ENCODE results near the gene TNF.

Gene TNF

GRCh38 chr6:31579546-31580437 is 4.4 kb downstream of the TNF start:
- Histone ChIP-seq H3K9ac (ENCODE audit: low read length) (no peak overlapping the region), H3K27ac (ENCODE audit: low read depth, low read length) (no peak overlapping the region), H3K36me3 (ENCODE audit: control insufficient read depth, insufficient read depth, low read length) (no peaks in the 10 kb centered on the region), H3K27me3 (ENCODE audit: control insufficient read depth, insufficient read depth, low read length) (no peaks in the 10 kb centered on the region), H3K4me1 (ENCODE audit: control insufficient read depth, insufficient read depth, low read length) (peaks cover 3% of the 10 kb centered on the region), H3K4me3 (ENCODE audit: low read length) (no peak overlapping the region)

- Histone ChIP-seq H3K9ac (ENCODE audit: low read length) (peak overlapping the region; percentile 8), H3K27me3 (ENCODE audit: control insufficient read depth, insufficient read depth, low read length) (no peaks in the 10 kb centered on the region), H3K27ac (ENCODE audit: low read depth, low read length) (peak overlapping the region; percentile 86), H3K4me3 (ENCODE audit: low read length) (peak overlapping the region; percentile 97), H3K36me3 (ENCODE audit: control insufficient read depth, insufficient read depth, low read length) (no peaks in the 10 kb centered on the region), H3K4me1 (ENCODE audit: control insufficient read depth, insufficient read depth, low read length) (no peaks in the 10 kb centered on the region)
These were observed 5.0 kb downstream of the TNF start for GRCh38 chr6:31580438-31580740.

- peak overlapping the region; percentile 97 for H3K9ac ChIP-seq (ENCODE audit: low read length)
- no peaks in the 10 kb centered on the region for H3K27me3 ChIP-seq (ENCODE audit: control insufficient read depth, insufficient read depth, low read length)
- no peaks in the 10 kb centered on the region for H3K4me1 ChIP-seq (ENCODE audit: control insufficient read depth, insufficient read depth, low read length)
- no peaks in the 10 kb centered on the region for H3K36me3 ChIP-seq (ENCODE audit: control insufficient read depth, insufficient read depth, low read length)
- peak overlapping the region; percentile 97 for H3K4me3 ChIP-seq (ENCODE audit: low read length)
- peak overlapping the region; percentile 86 for H3K27ac ChIP-seq (ENCODE audit: low read depth, low read length)
These were observed 5.6 kb downstream of the TNF start for GRCh38 chr6:31580807-31581433.

GRCh38 chr6:31581434-31582229 is 6.3 kb downstream of the TNF start:
- H3K4me3 ChIP-seq (ENCODE audit: low read length): peak overlapping the region; percentile 97
- peak overlapping the region; percentile 97 for H3K9ac ChIP-seq (ENCODE audit: low read length)
- H3K4me1 ChIP-seq (ENCODE audit: control insufficient read depth, insufficient read depth, low read length): no peaks in the 10 kb centered on the region
- H3K36me3 ChIP-seq (ENCODE audit: control insufficient read depth, insufficient read depth, low read length): no peaks in the 10 kb centered on the region
- no peaks in the 10 kb centered on the region for H3K27me3 ChIP-seq (ENCODE audit: control insufficient read depth, insufficient read depth, low read length)
- peak overlapping the region; percentile 86 for H3K27ac ChIP-seq (ENCODE audit: low read depth, low read length)

GRCh38 chr6:31582230-31582643 is 6.9 kb downstream of the TNF start, which contains the start of gene LTB:
Gene LTB (minus strand): TSS chr6:31582424. CDS start chr6:31582417, 7 bp downstream.
- Histone ChIP-seq H3K27ac (ENCODE audit: low read depth, low read length) (peak within 1 kb of the TSS; percentile 86), H3K4me3 (ENCODE audit: low read length) (peak within 1 kb of the TSS; percentile 97), H3K4me1 (ENCODE audit: control insufficient read depth, insufficient read depth, low read length) (no peaks in the 10 kb centered on the region), H3K36me3 (ENCODE audit: control insufficient read depth, insufficient read depth, low read length) (no peaks in the 10 kb centered on the region), H3K27me3 (ENCODE audit: control insufficient read depth, insufficient read depth, low read length) (no peaks in the 10 kb centered on the region), H3K9ac (ENCODE audit: low read length) (peak within 1 kb of the TSS; percentile 97)

GRCh38 chr6:31585491-31585890 is 10.1 kb downstream of the TNF start:
- Histone ChIP-seq H3K4me3 (ENCODE audit: low read length) (no peak overlapping the region), H3K27me3 (ENCODE audit: control insufficient read depth, insufficient read depth, low read length) (peaks cover 5% of the 10 kb centered on the region), H3K9ac (ENCODE audit: low read length) (no peak overlapping the region), H3K27ac (ENCODE audit: low read depth, low read length) (no peak overlapping the region), H3K4me1 (ENCODE audit: control insufficient read depth, insufficient read depth, low read length) (no peaks in the 10 kb centered on the region), H3K36me3 (ENCODE audit: control insufficient read depth, insufficient read depth, low read length) (no peaks in the 10 kb centered on the region)

- Histone ChIP-seq H3K9ac (ENCODE audit: low read length) (no peak within 1 kb of the TSS), H3K4me1 (ENCODE audit: control insufficient read depth, insufficient read depth, low read length) (no peaks in the 10 kb centered on the region), H3K36me3 (ENCODE audit: control insufficient read depth, insufficient read depth, low read length) (no peaks in the 10 kb centered on the region), H3K27ac (ENCODE audit: low read depth, low read length) (no peak within 1 kb of the TSS), H3K4me3 (ENCODE audit: low read length) (no peak within 1 kb of the TSS), H3K27me3 (ENCODE audit: control insufficient read depth, insufficient read depth, low read length) (peaks cover 5% of the 10 kb centered on the region)
These were observed 10.6 kb downstream of the TNF start, which contains the start of gene LST1 for GRCh38 chr6:31586008-31586407. Gene LST1 (plus strand): TSS chr6:31586277. CDS start chr6:31587300, 1,023 bp downstream.

GRCh38 chr6:31586599-31587281 is 11.4 kb downstream of the TNF start:
- no peaks in the 10 kb centered on the region for H3K4me1 ChIP-seq (ENCODE audit: control insufficient read depth, insufficient read depth, low read length)
- peaks cover 5% of the 10 kb centered on the region for H3K27me3 ChIP-seq (ENCODE audit: control insufficient read depth, insufficient read depth, low read length)
- no peak overlapping the region for H3K4me3 ChIP-seq (ENCODE audit: low read length)
- no peaks in the 10 kb centered on the region for H3K36me3 ChIP-seq (ENCODE audit: control insufficient read depth, insufficient read depth, low read length)
- no peak overlapping the region for H3K27ac ChIP-seq (ENCODE audit: low read depth, low read length)
- H3K9ac ChIP-seq (ENCODE audit: low read length): no peak overlapping the region

- H3K27ac ChIP-seq (ENCODE audit: low read depth, low read length): no peak overlapping the region
- H3K4me3 ChIP-seq (ENCODE audit: low read length): no peak overlapping the region
- H3K9ac ChIP-seq (ENCODE audit: low read length): peak overlapping the region; percentile 29
These were observed 12.7 kb downstream of the TNF start for GRCh38 chr6:31587791-31588777.

GRCh38 chr6:31588871-31589650 is 13.7 kb downstream of the TNF start:
- Histone ChIP-seq H3K9ac (ENCODE audit: low read length) (no peak overlapping the region), H3K4me1 (ENCODE audit: control insufficient read depth, insufficient read depth, low read length) (no peaks in the 10 kb centered on the region), H3K27ac (ENCODE audit: low read depth, low read length) (no peak overlapping the region), H3K27me3 (ENCODE audit: control insufficient read depth, insufficient read depth, low read length) (peaks cover 5% of the 10 kb centered on the region), H3K4me3 (ENCODE audit: low read length) (no peak overlapping the region), H3K36me3 (ENCODE audit: control insufficient read depth, insufficient read depth, low read length) (no peaks in the 10 kb centered on the region)

More at GRCh38 chr6:31587791-31588777, 12.7 kb downstream of the TNF start:
- peaks cover 5% of the 10 kb centered on the region for H3K27me3 ChIP-seq (ENCODE audit: control insufficient read depth, insufficient read depth, low read length)
- H3K4me1 ChIP-seq (ENCODE audit: control insufficient read depth, insufficient read depth, low read length): no peaks in the 10 kb centered on the region
- H3K36me3 ChIP-seq (ENCODE audit: control insufficient read depth, insufficient read depth, low read length): no peaks in the 10 kb centered on the region
